HUDEP-2 (cell line): Measurements from ENCODE around the gene MID1.

Source experiments
- DNase-seq, 76 experiments: peaks; one replicate each; lab custom pipeline; 2025; ENCODE audit not compliant: unreplicated experiment in 76 of 76; lab: John Stamatoyannopoulos, UW

Gene MID1

GRCh38 chrX:10579112-10580011 is 41.0 kb downstream of the MID1 start:
- DNase-seq, result no peak

- peak in 1 of 76 experiments; percentile 4 for DNase-seq
These were observed 41.9 kb downstream of the MID1 start for GRCh38 chrX:10578527-10578926.

GRCh38 chrX:10577853-10578252 is 42.5 kb downstream of the MID1 start:
- DNase-seq, result no peak

GRCh38 chrX:10576777-10577447 is 43.5 kb downstream of the MID1 start:
- DNase-seq, result no peak

- DNase-seq, result no peak
These were observed 44.2 kb downstream of the MID1 start for GRCh38 chrX:10576186-10576585.

GRCh38 chrX:10574663-10575062 is 45.7 kb downstream of the MID1 start:
- no peak for DNase-seq

GRCh38 chrX:10571260-10571659 is 49.1 kb downstream of the MID1 start:
- no peak for DNase-seq

GRCh38 chrX:10570601-10571000 is 49.8 kb downstream of the MID1 start:
- no peak for DNase-seq

GRCh38 chrX:10569946-10570345 is 50.4 kb downstream of the MID1 start:
- no peak for DNase-seq

GRCh38 chrX:10568428-10568827 is 52.0 kb downstream of the MID1 start:
- DNase-seq, result no peak

- no peak for DNase-seq
These were observed 53.2 kb downstream of the MID1 start for GRCh38 chrX:10567136-10567535.

GRCh38 chrX:10566716-10567097 is 53.7 kb downstream of the MID1 start:
- DNase-seq, result no peak

GRCh38 chrX:10564484-10564883 is 55.9 kb downstream of the MID1 start:
- DNase-seq, result no peak

- no peak for DNase-seq
These were observed 63.2 kb downstream of the MID1 start for GRCh38 chrX:10557166-10557565.

- no peak for DNase-seq
These were observed 64.0 kb downstream of the MID1 start for GRCh38 chrX:10556405-10556804.

- DNase-seq, result no peak
These were observed 64.5 kb downstream of the MID1 start for GRCh38 chrX:10555846-10556245.

- DNase-seq, result no peak
These were observed 65.6 kb downstream of the MID1 start for GRCh38 chrX:10554612-10555270.

GRCh38 chrX:10549280-10549679 is 71.1 kb downstream of the MID1 start:
- DNase-seq, result no peak

- DNase-seq, result no peak
These were observed 71.7 kb downstream of the MID1 start for GRCh38 chrX:10548688-10549087.

- DNase-seq, result no peak
These were observed 74.5 kb downstream of the MID1 start for GRCh38 chrX:10545882-10546281.

GRCh38 chrX:10542586-10542985 is 77.8 kb downstream of the MID1 start:
- no peak for DNase-seq

GRCh38 chrX:10538831-10539230 is 81.6 kb downstream of the MID1 start:
- DNase-seq, result no peak
